Activated naive CD4-positive, alpha-beta T cell treated with anti-CD3 and anti-CD28 coated beads, Interleukin-2, amount 50 U/mL, for 24 hours (primary cell): ENCODE measurements around the gene NEUROD4.

ENCODE experiments used
- H3K27ac Mint-ChIP-seq: one replicate; pipeline ENCODE4 v1.8.0; 2021; ENCODE audit warnings: mild to moderate bottlenecking, mixed read lengths
- H3K27me3 Mint-ChIP-seq: one replicate; pipeline ENCODE4 v1.8.0; 2021; ENCODE audit warnings: mixed read lengths
- H3K36me3 Mint-ChIP-seq: one replicate; pipeline ENCODE4 v1.8.0; 2021; ENCODE audit warnings: mixed read lengths
- H3K4me1 Mint-ChIP-seq: one replicate; pipeline ENCODE4 v1.8.0; 2021; ENCODE audit warnings: mixed read lengths
- H3K4me3 Mint-ChIP-seq: one replicate; pipeline ENCODE4 v1.8.0; 2021; ENCODE audit warnings: mild to moderate bottlenecking, mixed read lengths
- H3K9me3 Mint-ChIP-seq: one replicate; pipeline ENCODE4 v1.8.0; 2021; ENCODE audit warnings: mixed read lengths

NEUROD4 gene

DNA sequence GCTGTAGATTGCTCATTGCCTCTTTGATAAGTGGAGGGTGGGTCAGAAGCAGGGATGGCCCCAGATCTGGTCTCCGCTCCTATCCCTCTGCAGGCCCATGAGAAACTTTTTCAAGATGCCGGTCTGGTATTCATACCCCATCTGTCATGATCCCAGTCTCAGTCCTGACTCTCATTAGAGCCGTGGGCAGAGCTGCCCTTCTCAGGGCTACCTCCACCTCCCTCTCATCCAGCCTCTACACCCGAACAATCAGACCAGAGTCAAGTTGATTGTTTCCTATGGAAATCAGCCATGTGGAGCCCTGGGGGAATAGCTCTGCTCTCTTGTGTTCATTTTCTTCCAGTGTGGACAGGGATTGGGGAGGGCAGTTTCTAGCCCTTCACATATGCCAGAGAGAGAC lies 45.8 kb downstream of the NEUROD4 start:
- no peaks in the 10 kb centered on the region for H3K9me3 Mint-ChIP-seq
- H3K4me1 Mint-ChIP-seq, result peaks cover 5% of the 10 kb centered on the region
- no peak overlapping the region for H3K27ac Mint-ChIP-seq
- H3K36me3 Mint-ChIP-seq, result no peaks in the 10 kb centered on the region
- H3K27me3 Mint-ChIP-seq, result peaks cover 1% of the 10 kb centered on the region
- no peak overlapping the region for H3K4me3 Mint-ChIP-seq

DNA sequence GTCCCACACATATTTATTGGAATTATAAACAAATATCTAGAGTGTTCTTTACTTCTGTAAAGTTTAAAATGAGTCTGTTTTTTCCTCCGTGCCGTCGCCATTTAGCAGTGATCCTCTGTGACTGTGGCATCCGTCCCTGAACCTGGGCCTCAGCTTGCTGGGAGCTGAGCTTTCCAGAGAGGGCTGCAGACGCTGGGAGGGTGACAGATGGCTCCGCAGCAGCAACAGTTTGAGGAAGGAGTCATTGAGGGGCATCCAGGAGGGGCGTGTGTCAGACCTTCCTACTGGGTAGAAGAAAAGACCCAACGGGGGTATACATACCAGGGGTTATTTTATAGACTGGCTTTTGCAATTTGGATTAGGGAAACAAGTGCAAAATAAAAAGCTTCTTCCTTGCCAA lies 47.9 kb downstream of the NEUROD4 start:
- Mint-ChIP-seq H3K4me1 (peaks cover 10% of the 10 kb centered on the region), H3K9me3 (no peaks in the 10 kb centered on the region), H3K36me3 (no peaks in the 10 kb centered on the region), H3K27me3 (peaks cover 1% of the 10 kb centered on the region), H3K27ac (no peak overlapping the region), H3K4me3 (no peak overlapping the region)

DNA sequence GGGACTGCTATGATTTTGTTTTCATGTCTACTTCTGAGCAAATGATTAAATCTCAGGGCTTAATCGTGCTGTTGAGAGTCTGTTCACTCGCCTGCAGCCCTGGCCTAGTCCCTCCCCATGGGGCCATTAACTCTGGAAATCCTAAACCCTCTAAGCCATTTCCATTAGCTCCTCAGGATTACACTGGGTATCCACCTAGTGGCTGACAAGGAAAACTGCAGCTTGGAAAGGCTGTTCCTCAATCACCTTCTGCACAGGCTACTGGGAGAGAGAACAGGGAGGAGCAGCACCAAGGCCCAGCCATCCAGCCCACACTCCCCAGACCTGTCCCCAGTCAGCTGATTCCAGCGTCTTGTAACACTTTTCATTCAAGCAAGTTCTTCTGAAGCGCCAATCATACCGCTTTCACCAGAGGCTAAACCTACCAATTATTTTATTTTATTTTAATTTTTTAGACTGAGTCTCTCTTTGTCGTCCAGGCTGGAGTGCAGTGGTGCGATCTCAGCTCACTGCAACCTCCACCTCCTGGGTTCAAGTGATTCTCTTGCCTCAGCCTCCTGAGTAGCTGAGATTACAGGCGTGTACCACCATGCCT lies 48.7 kb downstream of the NEUROD4 start:
- Mint-ChIP-seq H3K36me3 (no peaks in the 10 kb centered on the region), H3K27me3 (peaks cover 1% of the 10 kb centered on the region), H3K4me3 (no peak overlapping the region), H3K27ac (no peak overlapping the region), H3K4me1 (peaks cover 10% of the 10 kb centered on the region), H3K9me3 (no peaks in the 10 kb centered on the region)

DNA sequence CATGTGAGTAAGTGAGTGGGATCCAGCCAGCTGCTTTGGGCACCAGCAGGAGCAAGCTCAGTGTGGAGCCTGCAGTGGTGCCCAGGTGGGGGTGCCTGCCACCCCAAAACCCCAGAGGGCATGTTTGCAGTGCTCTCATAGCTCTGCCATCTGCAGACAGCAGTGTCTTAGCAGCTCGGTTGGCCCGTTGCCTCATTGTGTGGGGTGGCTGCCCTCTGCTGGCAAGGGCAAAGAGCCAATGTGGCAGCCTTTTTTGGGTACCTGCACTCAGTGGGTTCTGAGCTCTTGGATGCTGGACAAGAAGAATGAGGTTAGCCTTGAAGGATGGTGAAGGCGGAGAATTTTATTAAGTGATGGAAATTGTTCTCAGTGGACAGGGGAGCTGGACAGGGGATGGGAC lies 52.3 kb downstream of the NEUROD4 start:
- no peaks in the 10 kb centered on the region for H3K9me3 Mint-ChIP-seq
- peaks cover 10% of the 10 kb centered on the region for H3K4me1 Mint-ChIP-seq
- no peak overlapping the region for H3K4me3 Mint-ChIP-seq
- no peaks in the 10 kb centered on the region for H3K36me3 Mint-ChIP-seq
- peak overlapping the region; percentile 24 for H3K27ac Mint-ChIP-seq
- peaks cover 10% of the 10 kb centered on the region for H3K27me3 Mint-ChIP-seq

DNA sequence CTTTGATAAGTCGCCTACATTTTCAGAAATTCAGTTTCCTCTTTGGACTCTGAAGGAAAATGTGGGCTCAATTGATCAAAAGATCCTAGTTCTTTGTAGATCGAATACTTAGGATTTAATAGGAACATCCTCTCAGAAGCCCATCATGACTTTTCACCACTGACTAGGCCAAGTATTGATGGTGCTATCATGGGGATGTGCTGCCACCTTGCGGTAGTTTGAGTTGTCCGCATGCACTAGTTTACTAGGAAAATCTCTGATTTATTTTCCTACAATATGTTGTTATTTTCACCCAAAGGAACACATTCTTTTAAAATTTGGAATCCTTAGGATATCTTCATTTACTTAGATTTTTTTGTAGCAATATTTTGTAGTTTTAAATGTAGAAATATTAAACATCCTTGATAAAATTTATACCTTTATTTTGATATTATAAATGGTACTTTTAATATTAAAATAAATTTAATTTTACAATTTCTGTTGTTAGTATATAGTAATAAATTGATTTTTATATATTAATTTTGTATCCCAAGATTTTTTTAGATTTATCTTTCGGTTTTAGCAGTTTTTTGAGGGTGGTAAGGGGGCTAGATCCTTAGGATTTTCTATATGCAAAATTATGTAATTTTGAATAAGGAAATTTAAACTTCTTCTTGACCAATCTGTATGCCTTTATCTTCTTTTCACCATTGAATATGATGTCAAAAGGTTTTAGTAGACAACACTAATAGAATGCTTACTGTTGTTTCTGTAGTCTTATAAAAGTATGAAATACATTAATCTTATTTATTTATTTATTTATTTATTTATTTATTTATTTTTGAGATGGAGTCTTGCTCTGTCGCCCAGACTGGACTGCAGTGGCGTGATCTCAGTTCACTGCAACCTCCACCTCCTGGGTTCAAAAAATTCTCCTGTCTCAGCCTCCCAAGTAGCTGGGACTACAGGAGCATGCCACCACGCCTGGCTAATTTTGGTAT lies 53.6 kb downstream of the NEUROD4 start:
- Mint-ChIP-seq H3K9me3 (no peaks in the 10 kb centered on the region), H3K27ac (no peak overlapping the region), H3K36me3 (no peaks in the 10 kb centered on the region), H3K4me3 (no peak overlapping the region), H3K27me3 (peaks cover 14% of the 10 kb centered on the region), H3K4me1 (peaks cover 10% of the 10 kb centered on the region)

DNA sequence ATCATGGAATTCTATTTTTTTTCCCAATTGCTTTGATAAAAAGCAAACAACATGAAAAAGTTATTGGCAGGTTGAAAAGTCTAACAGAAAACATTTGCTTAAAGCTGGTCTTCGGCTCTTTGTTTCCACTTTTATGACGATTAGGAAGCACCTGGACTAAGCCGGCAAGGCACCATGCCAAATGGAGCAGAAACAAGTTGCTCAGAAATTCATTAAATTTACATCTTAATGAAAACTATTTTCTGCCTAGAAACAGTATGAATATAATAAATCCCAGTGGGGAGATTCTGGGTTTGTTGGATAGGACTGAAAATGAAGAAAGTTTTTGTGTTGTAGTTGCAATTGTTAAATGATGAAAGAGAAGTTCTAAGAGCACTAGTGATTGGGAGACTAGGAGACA lies 55.0 kb downstream of the NEUROD4 start:
- Mint-ChIP-seq H3K4me1 (peaks cover 10% of the 10 kb centered on the region), H3K36me3 (no peaks in the 10 kb centered on the region), H3K27me3 (peaks cover 25% of the 10 kb centered on the region), H3K4me3 (no peak overlapping the region), H3K9me3 (no peaks in the 10 kb centered on the region), H3K27ac (no peak overlapping the region)
